ENCODE results near the gene RNF144A. TPM values are rescaled to one million over a fixed set of nuclear protein-coding genes. Genes with fewer than 3 reads are reported as not detected.

RNF144A gene
- total and polyA plus RNA-seq, 11 donors, result 3.5 to 27.2 (median 11.9) TPM

DNA sequence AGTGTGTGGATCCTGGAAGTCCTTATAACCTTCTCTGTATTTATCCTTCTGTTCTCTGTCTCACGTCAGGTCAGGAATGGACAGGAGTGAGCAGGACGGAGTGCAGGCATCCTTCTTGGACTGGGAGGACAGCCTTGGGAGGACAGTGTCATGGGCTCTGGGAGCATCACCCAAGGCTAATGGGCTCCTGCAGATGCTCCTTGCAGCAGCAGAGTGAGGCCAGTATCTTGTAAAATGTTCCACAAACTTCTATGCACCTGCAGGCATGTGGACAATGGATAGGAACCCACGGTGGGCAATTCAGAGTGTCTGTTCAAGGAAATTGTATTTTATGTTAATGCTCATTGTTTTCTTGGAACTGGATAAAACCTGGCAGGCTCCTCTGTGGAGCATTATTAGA, 176.2 kb downstream of the RNF144A start:
- WGBS, 4 donors, result 80 to 92% (median 89%) methylated on average over 3 of the region's 3 CpGs
- TF ChIP-seq CTCF (IDR thresholded peaks at IDR 0.05), result no peak
- TF ChIP-seq POLR2A (IDR thresholded peaks at IDR 0.05), result no peak
- H3K4me1 ChIP-seq, result peaks cover 0 to 8% (median 1%) of the 10 kb centered on the region in 12 donors
- no peaks in the 10 kb centered on the region for H3K36me3 ChIP-seq
- H3K27me3 ChIP-seq, result no peaks in the 10 kb centered on the region
- no peaks in the 10 kb centered on the region for H3K9me3 ChIP-seq
- ATAC-seq, result no peak
- H3K27ac ChIP-seq, result no peak overlapping the region
- no peak for DNase-seq
- intact Hi-C loops (cut with DNase I), result loop anchor here in 3 of 10 donors (10.0 kb wide), 2 partner anchors 331 to 1591 kb away; partner anchors contain the start of gene ID2 (in 2 of the 3)
- H3K4me3 ChIP-seq, result no peak overlapping the region

Other genes starting within 250 kb of the RNF144A start
- 10 to 100 TPM in 2 of 9 donors, 1 to 10 TPM in 7; 3.3 to 33.2 (median 6.5) TPM for gene CMPK2, start 51.5 kb upstream of the RNF144A start, total RNA-seq
- gene CMPK2, start 51.5 kb upstream of the RNF144A start, polyA plus RNA-seq, result 1 to 10 TPM; 2.0 to 3.5 TPM
- gene RSAD2, start 39.6 kb upstream of the RNF144A start, total RNA-seq, result 10 to 100 TPM in 2 of 9 donors, 1 to 10 TPM in 7; 1.2 to 18.0 (median 4.8) TPM
- gene RSAD2, start 39.6 kb upstream of the RNF144A start, polyA plus RNA-seq, result 1 to 10 TPM; 1.9 to 2.9 TPM